Panc1 (cell line): Measurements from ENCODE around the gene ZCCHC14. TPM values are rescaled to one million over a fixed set of nuclear protein-coding genes. Genes with fewer than 3 reads are reported as not detected.

Experiments used
- ATAC-seq: fragments of 200-7000 bp; cut with Tn5 transposase; 2 replicates; pipeline ENCODE4 v1.9.1; 2020; ENCODE audit warnings: mild to moderate bottlenecking, moderate library complexity
- BruUV-seq: library from RNA; stranded (reverse); fragments of 400-500 nt; replicated peaks from 2 replicates; lab custom pipeline; 2021; lab: Mats Ljungman, UMichigan
- CTCF ChIA-PET: fragments of 300-600 bp; sonication (Branson Sonifier 250); formaldehyde crosslinking; loops from one replicate; lab custom pipeline; 2022; ENCODE audit warnings: antibody characterized with exemption; lab: Charles Lee
- POLR2A ChIA-PET: fragments of 300-600 bp; sonication (Branson Sonifier 250); formaldehyde crosslinking; loops from one replicate; lab custom pipeline; 2022; ENCODE audit warnings: antibody characterized with exemption; lab: Charles Lee
- DNase-seq: peaks from one replicate; pipeline ENCODE4 v3.0.0-alpha.2; 2010; ENCODE audit warnings: low read depth, low spot score
- H3K27ac ChIP-seq: 2 replicates; pipeline ENCODE4 v1.5.1; 2011; ENCODE audit warnings: mild to moderate bottlenecking, low read length, inconsistent platforms
- H3K27me3 ChIP-seq: fragments of 200-500 bp; sonication (Bioruptor generic); 2 replicates; pipeline ENCODE4 v1.6.0; 2014; ENCODE audit warnings: low read length, inconsistent platforms; ENCODE audit not compliant: control insufficient read depth, insufficient read depth
- H3K36me3 ChIP-seq: fragments of 200-500 bp; sonication (Bioruptor generic); 2 replicates; pipeline ENCODE4 v1.5.1; 2014; ENCODE audit warnings: inconsistent platforms, mild to moderate bottlenecking, low read length, moderate library complexity; ENCODE audit not compliant: control insufficient read depth, insufficient read depth
- H3K4me1 ChIP-seq: 2 replicates; pipeline ENCODE4 v1.5.1; 2011; ENCODE audit warnings: inconsistent platforms, mild to moderate bottlenecking, low read length, moderate library complexity; ENCODE audit not compliant: control insufficient read depth, insufficient read depth
- H3K4me3 ChIP-seq, 2 experiments: 2 replicates each; pipeline ENCODE4 v1.5.1; 2011 to 2012; ENCODE audit warnings: low read depth in 2 of 2, low read length in 2 of 2, mild to moderate bottlenecking in 2 of 2, inconsistent platforms in 1 of 2, moderate library complexity in 1 of 2
- H3K9me3 ChIP-seq: fragments of 200-500 bp; sonication (Bioruptor generic); 2 replicates; pipeline ENCODE4 v1.5.1; 2014; ENCODE audit warnings: low read depth, mild to moderate bottlenecking, inconsistent platforms, low read length, moderate library complexity; ENCODE audit not compliant: control insufficient read depth, insufficient read depth
- CTCF ChIP-seq: fragments of 450-650 bp; IDR thresholded peaks from 2 replicates; pipeline ENCODE4 v1.5.1; 2017; ENCODE audit warnings: mild to moderate bottlenecking
- POLR2AphosphoS5 ChIP-seq: IDR thresholded peaks from 2 replicates; pipeline ENCODE4 v1.6.1; 2012; ENCODE audit warnings: mild to moderate bottlenecking, low read depth, low read length, moderate library complexity
- REST ChIP-seq, 2 experiments: IDR thresholded peaks; 2 replicates each; pipeline ENCODE4 v1.6.1; 2011 to 2012; ENCODE audit warnings: low read depth in 2 of 2, control low read depth in 1 of 2, low read length in 1 of 2, mild to moderate bottlenecking in 1 of 2, moderate library complexity in 1 of 2; ENCODE audit not compliant: insufficient read depth in 1 of 2
- SIN3A ChIP-seq: IDR thresholded peaks from 2 replicates; pipeline ENCODE4 v1.6.1; 2012; ENCODE audit warnings: low read depth, mild to moderate bottlenecking, low read length, moderate library complexity, borderline replicate concordance; ENCODE audit not compliant: insufficient read depth
- TCF7L2 ChIP-seq: IDR thresholded peaks from 2 replicates; pipeline ENCODE4 v1.6.1; 2011; ENCODE audit warnings: mild to moderate bottlenecking, low read depth, low read length, inconsistent platforms
- in situ Hi-C: cut with HindIII; loops from 2 replicates; pipeline ENCODE4 v1.10.0; 2016; ENCODE audit warnings: low sequenced_read_pairs, low pct_unique_long_range_greater_than_20kb
- intact Hi-C: fragments of 100-400 bp; cut with micrococcal nuclease; formaldehyde crosslinking; loops from one replicate; pipeline ENCODE4 v1.10.0; 2022; ENCODE audit not compliant: unreplicated experiment
- total RNA-seq: library from RNA; stranded (reverse); gene quantifications from one replicate; pipeline ENCODE4 v1.2.1, GENCODE V29; 2021; ENCODE audit not compliant: unreplicated experiment

The ZCCHC14 gene
- total RNA-seq, 1 experiment from 2014 or later, result 35.0 TPM

- POLR2A ChIA-PET, result no interaction called here
- ATAC-seq (no peak), DNase-seq (no peak)
- TF ChIP-seq CTCF, result no peak
- no peak for TF ChIP-seq SIN3A
- CTCF ChIA-PET, result no interaction called here
- Histone ChIP-seq H3K4me3 (no peak overlapping the region), H3K4me1 (no peaks in the 10 kb centered on the region), H3K27me3 (no peaks in the 10 kb centered on the region), H3K9me3 (no peaks in the 10 kb centered on the region), H3K36me3 (no peaks in the 10 kb centered on the region), H3K27ac (no peak overlapping the region)
- intact Hi-C loops (no loop called here), in situ Hi-C loops (no loop called here)
- BruUV-seq, result no TSS peak
These were observed 52.9 kb downstream of the ZCCHC14 start for GRCh38 chr16:87439926-87440325.

DNA sequence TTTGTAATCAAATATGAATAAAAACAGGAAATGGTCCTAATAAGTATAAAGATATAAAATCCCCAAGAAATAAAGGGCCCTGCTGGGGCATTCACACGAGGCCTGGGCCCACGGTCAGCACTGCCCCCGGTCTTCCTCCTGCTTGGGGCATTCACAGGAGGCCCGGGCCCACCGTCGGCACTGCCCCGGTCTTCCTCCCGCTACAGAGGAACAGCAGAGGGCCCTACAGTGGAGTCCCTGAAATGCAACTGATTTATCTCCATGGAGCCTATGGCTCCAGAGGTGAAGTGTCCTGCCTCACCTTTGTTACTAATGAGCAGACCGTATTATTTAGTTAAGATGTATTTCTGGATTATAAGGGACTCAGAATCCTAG is 54.2 kb downstream of the ZCCHC14 start:
- ChIA-PET CTCF (no interaction called here), POLR2A (no interaction called here)
- no peaks in the 10 kb centered on the region for H3K27me3 ChIP-seq
- H3K4me1 ChIP-seq, result no peaks in the 10 kb centered on the region
- in situ Hi-C loops (no loop called here), intact Hi-C loops (no loop called here)
- DNase-seq, result no peak
- H3K9me3 ChIP-seq, result no peaks in the 10 kb centered on the region
- no peak for ATAC-seq
- no peak for TF ChIP-seq POLR2AphosphoS5
- no peak for TF ChIP-seq CTCF
- no peak for TF ChIP-seq TCF7L2
- TF ChIP-seq REST (IDR thresholded peaks at IDR 0.05; ENCODE audit: insufficient read depth in 1 of 2, low read depth in 2 of 2, low read length in 1 of 2), result no peak
- TF ChIP-seq SIN3A, result no peak
- H3K36me3 ChIP-seq, result no peaks in the 10 kb centered on the region
- no TSS peak for BruUV-seq
- no peak overlapping the region for H3K4me3 ChIP-seq
- H3K27ac ChIP-seq, result no peak overlapping the region
